ENCODE results near the gene GNG7. TPM values are rescaled to one million over a fixed set of nuclear protein-coding genes. Genes with fewer than 3 reads are reported as not detected.

Gene GNG7
- total and polyA plus RNA-seq, 10 of the 15 experiments (the other 5 are each of a cell fraction or from before 2014, with no cell fraction given), result 1.9 to 13.6 (median 6.5) TPM

DNA sequence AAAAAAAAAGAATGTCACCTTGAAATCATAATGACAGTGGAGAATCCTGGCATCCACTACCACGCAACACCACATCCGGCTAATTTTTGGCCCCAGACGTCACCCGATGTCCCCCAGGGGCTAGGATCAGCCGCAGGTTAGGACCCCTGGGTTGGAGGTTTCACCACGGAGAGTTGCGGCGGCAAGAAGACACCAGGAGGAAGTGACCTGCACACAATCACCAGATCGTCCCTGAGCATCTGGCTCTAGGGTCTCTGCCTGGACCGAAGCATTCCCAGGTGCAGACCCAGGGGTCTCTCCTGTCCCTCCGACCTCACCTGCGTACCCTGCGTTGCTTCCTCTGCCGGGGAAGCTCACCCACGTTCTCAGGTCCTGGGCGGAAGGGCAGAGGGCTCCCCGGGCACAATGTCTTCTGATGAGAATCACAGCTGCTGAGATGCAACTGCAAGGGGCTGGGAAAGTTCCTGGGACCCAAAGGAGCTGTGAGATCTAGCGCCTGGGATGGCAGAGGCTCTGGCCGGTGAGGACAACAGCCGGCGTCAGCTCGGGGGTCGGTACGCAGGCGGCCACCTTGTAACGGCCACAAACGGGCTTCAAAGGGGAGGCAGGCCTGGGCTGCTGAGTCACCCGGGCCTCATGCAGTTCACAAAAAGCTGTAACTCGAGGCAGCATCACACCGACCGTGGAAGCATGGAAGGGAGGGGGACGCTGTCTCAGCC is 115.3 kb downstream of the GNG7 start:
- intact Hi-C loops (cut with micrococcal nuclease; ENCODE audit: unreplicated experiment) (no loop called here), in situ Hi-C loops (cut with MboI) (no loop called here)
- no TSS peak for BruUV-seq (replicated peaks)
- Histone ChIP-seq H3K36me3 (ENCODE audit: control insufficient read depth in 2 of 2, insufficient read depth in 2 of 2, low read length in 1 of 2) (no peaks in the 10 kb centered on the region), H3K9me3 (replicated peaks; ENCODE audit: control insufficient read depth, insufficient read depth, low read length) (peaks cover 7% of the 10 kb centered on the region; the same call in 2 of the 3 replicates), H3K4me3 (no peak overlapping the region), H3K79me2 (ENCODE audit: control insufficient read depth, insufficient read depth, low read length) (no peaks in the 10 kb centered on the region), H3K4me2 (ENCODE audit: control insufficient read depth, insufficient read depth) (no peak overlapping the region), H3K27ac (ENCODE audit: control insufficient read depth, insufficient read depth) (no peak overlapping the region), H3K9ac (ENCODE audit: control insufficient read depth, insufficient read depth, low read length) (no peak overlapping the region), H3K4me1 (ENCODE audit: control insufficient read depth, insufficient read depth, low read length) (no peaks in the 10 kb centered on the region), H2AFZ (ENCODE audit: control insufficient read depth, low read depth, low read length) (no peak overlapping the region), H4K20me1 (ENCODE audit: control insufficient read depth, insufficient read depth) (no peaks in the 10 kb centered on the region; the same call in 1 of the 2 replicates), H3K27me3 (replicated peaks in 1 of 2; ENCODE audit: control insufficient read depth in 2 of 2, insufficient read depth in 2 of 2, low read length in 1 of 2) (no peaks in the 10 kb centered on the region)
- WGBS (ENCODE audit: insufficient coverage, insufficient replicate concordance, low lambda C conversion rate, missing lambda C conversion rate), result 79% methylated on average over 32 of the region's 32 CpGs
- no peak for DNase-seq (ENCODE audit: low read depth, low spot score)
- ChIA-PET POLR2A (no interaction called here), CTCF (no interaction called here), RAD21 (ENCODE audit: unreplicated experiment) (no interaction called here), SMC1A (ENCODE audit: uncharacterized antibody, unreplicated experiment) (interaction anchor here (0.7 kb wide), 1 partner anchor 111 kb away, joined by 3 read pairs; the partner anchor contains the start of gene GADD45B)
- no peak for TF ChIP-seq CBX3 (IDR thresholded peaks at IDR 0.05; ENCODE audit: borderline replicate concordance, low read depth)
- no peak for TF ChIP-seq HDGF (IDR thresholded peaks at IDR 0.05)
- no peak for TF ChIP-seq CTCF (IDR thresholded peaks at IDR 0.05 in 2 of 3, conservative IDR thresholded peaks at IDR 0.05 in 1 of 3; ENCODE audit: control insufficient read depth in 2 of 3, extremely low read depth in 1 of 3, insufficient read depth in 1 of 3, low read depth in 3 of 3, low read length in 3 of 3)
- no peak for FAIRE-seq
- ATAC-seq, result no peak

- Histone ChIP-seq H3K36me3 (ENCODE audit: control insufficient read depth in 2 of 2, insufficient read depth in 2 of 2, low read length in 1 of 2) (no peaks in the 10 kb centered on the region), H4K20me1 (ENCODE audit: control insufficient read depth, insufficient read depth) (no peaks in the 10 kb centered on the region; the same call in 1 of the 2 replicates), H3K4me2 (ENCODE audit: control insufficient read depth, insufficient read depth) (no peak overlapping the region), H3K27me3 (replicated peaks in 1 of 2; ENCODE audit: control insufficient read depth in 2 of 2, insufficient read depth in 2 of 2, low read length in 1 of 2) (no peaks in the 10 kb centered on the region), H2AFZ (ENCODE audit: control insufficient read depth, low read depth, low read length) (no peak overlapping the region), H3K9ac (ENCODE audit: control insufficient read depth, insufficient read depth, low read length) (no peak overlapping the region), H3K27ac (ENCODE audit: control insufficient read depth, insufficient read depth) (no peak overlapping the region), H3K4me1 (ENCODE audit: control insufficient read depth, insufficient read depth, low read length) (no peaks in the 10 kb centered on the region), H3K4me3 (no peak overlapping the region), H3K9me3 (replicated peaks; ENCODE audit: control insufficient read depth, insufficient read depth, low read length) (peaks cover 10% of the 10 kb centered on the region; the same call in 2 of the 3 replicates), H3K79me2 (ENCODE audit: control insufficient read depth, insufficient read depth, low read length) (no peaks in the 10 kb centered on the region)
- 97% methylated on average over 8 of the region's 9 CpGs for WGBS (ENCODE audit: insufficient coverage, insufficient replicate concordance, low lambda C conversion rate, missing lambda C conversion rate)
- BruUV-seq (replicated peaks), result no TSS peak
- SMC1A ChIA-PET (ENCODE audit: uncharacterized antibody, unreplicated experiment), result interaction anchor here (0.7 kb wide), 1 partner anchor 110 kb away, joined by 3 read pairs; the partner anchor contains the start of gene GADD45B
- CTCF ChIA-PET, result no interaction called here
- DNase-seq (ENCODE audit: low read depth, low spot score) (no peak), ATAC-seq (no peak), FAIRE-seq (no peak)
- intact Hi-C loops (cut with micrococcal nuclease; ENCODE audit: unreplicated experiment) (no loop called here), in situ Hi-C loops (cut with MboI) (no loop called here)
- RAD21 ChIA-PET (ENCODE audit: unreplicated experiment), result no interaction called here
- POLR2A ChIA-PET, result no interaction called here
- TF ChIP-seq SUZ12 (IDR thresholded peaks at IDR 0.05; ENCODE audit: unreplicated experiment) (no peak), RB1 (IDR thresholded peaks at IDR 0.05; ENCODE audit: borderline replicate concordance) (no peak), SIN3A (IDR thresholded peaks at IDR 0.05; ENCODE audit: low read depth, low read length) (no peak), CBX3 (IDR thresholded peaks at IDR 0.05; ENCODE audit: borderline replicate concordance, low read depth) (no peak), LARP7 (IDR thresholded peaks at IDR 0.05) (no peak), USF1 (IDR thresholded peaks at IDR 0.05; ENCODE audit: borderline replicate concordance, extremely low read length, insufficient read depth, low read depth, low read length) (no peak), ZNF217 (IDR thresholded peaks at IDR 0.05) (no peak), NFYB (IDR thresholded peaks at IDR 0.05; ENCODE audit: insufficient read depth, low read depth, low read length) (no peak), RELA (IDR thresholded peaks at IDR 0.05; ENCODE audit: borderline replicate concordance, partially characterized antibody) (no peak), ZZZ3 (IDR thresholded peaks at IDR 0.05; ENCODE audit: control insufficient read depth, insufficient read length, low read depth) (no peak), BRCA1 (IDR thresholded peaks at IDR 0.05; ENCODE audit: low read depth, low read length) (no peak), KDM1A (IDR thresholded peaks at IDR 0.05; ENCODE audit: borderline replicate concordance) (no peak), SMC3 (IDR thresholded peaks at IDR 0.05; ENCODE audit: borderline replicate concordance, low read length) (no peak), ATF7 (IDR thresholded peaks at IDR 0.05; ENCODE audit: low read depth) (no peak)
Observed at GRCh38 chr19:2586196-2586595, 116.3 kb downstream of the GNG7 start.

All from GM12878 (cell line).